Activated T-helper 9 cell treated with anti-CD3 and anti-CD28 coated beads, Interleukin-2, amount 50 U/mL, for 16 hours (primary cell): Measurements from ENCODE around the gene PLXNC1.

Experiments
- DNase-seq: peaks from one replicate; pipeline ENCODE4 v3.0.0-alpha.2; 2020; ENCODE audit warnings: low read depth

The PLXNC1 gene

DNA sequence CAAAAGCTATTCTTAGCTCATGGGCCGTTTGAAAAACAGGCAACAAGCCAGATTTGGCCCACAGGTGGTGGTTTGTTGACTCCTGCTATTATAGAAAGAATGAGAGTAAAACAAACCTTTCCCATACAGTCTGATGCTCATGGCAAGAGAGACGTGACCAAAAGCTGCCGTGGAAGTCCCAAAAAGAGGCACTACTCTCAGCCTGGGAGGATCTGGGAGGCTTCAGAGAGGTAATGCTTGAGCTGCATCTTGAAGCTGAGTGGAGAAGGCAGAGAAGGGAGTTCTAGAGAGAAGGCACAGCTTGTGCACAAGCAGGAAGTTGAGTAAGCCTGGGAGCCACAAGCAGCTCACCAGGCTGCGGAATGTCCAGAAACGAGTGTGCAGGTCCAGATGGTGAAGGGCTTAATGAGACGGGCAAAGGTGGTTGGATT lies 9.6 kb downstream of the PLXNC1 start:
- DNase-seq: no peak

DNA sequence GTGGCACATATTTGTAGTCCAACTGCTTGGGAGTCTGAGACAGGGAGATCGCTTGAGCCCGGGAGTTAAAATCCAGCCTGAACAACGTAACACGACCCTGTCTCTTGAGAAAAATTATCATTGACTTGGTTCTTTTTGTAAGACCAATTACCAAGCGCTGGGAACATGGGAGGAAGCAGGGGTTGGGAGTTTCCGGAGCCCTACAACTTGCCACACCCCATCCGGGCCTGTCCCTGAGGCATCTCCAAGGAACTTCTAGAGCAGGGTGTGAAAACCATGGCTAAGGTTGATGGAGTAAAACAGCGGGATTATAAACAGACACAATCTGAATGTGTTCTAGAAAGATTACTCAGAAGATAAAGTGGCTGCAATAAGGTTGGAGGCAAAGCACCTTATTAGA lies 10.3 kb downstream of the PLXNC1 start:
- no peak for DNase-seq

- DNase-seq: no peak
These were observed 13.7 kb downstream of the PLXNC1 start for GRCh38 chr12:94162108-94162507.

GRCh38 chr12:94163850-94164249 lies 15.5 kb downstream of the PLXNC1 start:
- no peak for DNase-seq

DNA sequence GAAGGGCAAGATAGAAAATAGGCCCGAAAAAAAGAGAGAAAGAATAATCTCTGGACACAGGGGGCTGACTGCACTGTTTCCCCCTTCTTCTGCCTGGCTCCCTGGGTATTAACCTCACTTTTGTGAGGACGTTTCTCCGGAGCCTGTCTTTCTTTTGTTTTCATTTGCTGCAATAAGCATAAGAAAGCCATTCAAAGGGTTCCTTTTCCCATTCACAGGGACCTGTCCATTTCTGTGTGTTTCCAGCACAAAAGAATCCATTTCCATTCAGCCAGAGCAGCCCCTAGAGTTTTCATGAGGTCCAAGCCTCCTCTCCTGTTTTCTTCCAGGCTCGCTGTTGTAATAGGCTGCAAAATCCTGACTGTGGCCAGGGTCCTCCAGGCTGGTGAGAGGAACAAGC lies 16.8 kb downstream of the PLXNC1 start:
- DNase-seq: no peak

DNA sequence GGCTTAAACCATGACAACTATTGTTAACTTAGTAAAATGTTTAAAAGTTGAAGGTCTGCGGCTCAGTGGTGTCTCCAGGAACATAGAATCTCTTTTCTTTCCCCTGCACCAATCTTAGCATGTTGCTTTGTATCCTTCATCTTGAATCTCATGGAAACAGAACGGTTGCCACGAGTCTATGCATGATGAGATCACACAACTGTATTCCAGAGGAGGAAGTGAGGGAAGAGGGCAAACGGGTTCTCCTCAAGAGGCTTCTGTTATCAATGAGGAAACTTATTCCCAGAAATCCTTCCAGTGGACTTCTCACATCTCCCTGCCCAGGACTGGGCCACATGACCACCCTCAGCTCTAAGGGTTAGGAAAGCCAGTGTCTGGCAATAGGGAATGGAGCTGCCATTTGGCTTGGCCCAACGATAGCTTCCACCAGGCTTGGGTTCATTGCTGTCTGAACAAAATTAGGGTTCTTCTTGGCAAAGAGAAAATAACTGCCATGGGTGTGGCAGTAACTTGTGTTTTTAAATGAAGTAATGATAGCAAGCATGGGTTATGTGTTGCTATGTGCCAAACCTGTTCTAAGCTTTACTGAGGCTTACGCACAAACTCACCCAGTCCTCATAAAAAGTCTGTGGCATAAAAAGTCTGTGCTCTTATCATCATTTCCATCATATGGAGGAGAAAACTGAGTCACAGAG lies 17.4 kb downstream of the PLXNC1 start:
- no peak for DNase-seq

DNA sequence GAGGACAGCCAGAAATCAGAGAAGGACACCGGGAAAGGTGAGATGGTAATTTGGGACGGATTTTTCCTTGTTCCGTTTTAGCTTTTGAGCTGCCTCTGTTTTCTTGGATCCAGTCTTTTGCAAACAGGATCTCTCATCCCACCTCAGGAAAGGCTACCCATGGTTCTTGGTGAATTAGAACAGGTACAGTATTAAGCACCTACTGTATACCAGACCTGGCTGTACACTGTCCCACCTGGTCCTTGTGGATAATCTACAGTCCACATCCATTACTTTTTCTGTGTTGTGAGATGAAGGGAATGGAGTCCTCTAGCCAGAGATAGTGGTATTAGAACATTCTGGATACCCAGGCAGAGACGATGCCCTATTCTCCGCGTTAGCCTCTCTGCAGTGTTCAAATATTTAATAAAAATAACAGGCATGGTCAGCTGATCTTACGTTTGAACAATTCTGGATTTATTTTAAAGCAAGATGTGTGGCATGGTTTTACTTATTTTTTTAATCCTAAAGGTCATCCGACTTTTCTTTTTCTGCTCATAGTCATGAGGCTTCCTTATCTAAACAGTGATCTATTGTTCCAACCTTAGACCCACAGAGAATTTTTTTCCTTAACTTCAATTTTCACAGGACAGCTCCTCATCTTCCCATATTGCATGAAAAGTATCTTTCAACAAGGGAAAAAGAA lies 18.8 kb downstream of the PLXNC1 start:
- no peak for DNase-seq

GRCh38 chr12:94167756-94168416 lies 19.5 kb downstream of the PLXNC1 start:
- no peak for DNase-seq

GRCh38 chr12:94169495-94169894 lies 21.1 kb downstream of the PLXNC1 start:
- no peak for DNase-seq

DNA sequence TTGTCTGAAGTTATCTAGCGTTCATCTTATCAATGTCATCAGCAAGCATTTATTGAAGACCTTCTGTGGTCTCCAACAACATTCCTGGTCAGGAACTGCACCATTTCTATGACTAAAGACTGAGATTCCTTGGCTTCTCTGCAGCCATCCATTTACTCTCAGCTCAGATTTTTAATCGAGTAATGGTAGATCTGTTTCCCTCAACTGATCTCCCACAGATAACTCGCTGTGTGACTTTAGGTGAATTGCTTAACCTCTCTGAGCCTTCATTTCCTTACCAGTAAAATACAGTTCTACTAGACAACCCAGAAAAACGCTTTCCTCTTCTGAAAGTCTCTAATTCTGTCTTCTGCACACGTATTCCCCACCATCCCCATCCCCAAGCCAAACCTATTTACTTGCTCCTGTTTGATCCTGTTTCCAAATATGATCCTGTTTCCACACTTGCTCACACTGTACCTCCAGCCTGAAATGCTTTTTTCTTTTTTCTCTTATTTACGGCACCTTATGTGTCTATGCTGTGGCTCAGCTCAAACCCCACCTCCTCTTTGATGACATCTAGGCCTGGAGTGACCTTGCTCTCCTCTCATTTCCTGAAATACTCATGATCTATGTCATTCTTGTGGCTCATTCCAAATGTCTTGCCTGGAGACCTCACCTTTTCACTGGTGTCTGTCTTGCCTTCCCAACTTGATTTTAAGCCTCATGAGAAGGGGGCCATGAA lies 21.8 kb downstream of the PLXNC1 start:
- no peak for DNase-seq

DNA sequence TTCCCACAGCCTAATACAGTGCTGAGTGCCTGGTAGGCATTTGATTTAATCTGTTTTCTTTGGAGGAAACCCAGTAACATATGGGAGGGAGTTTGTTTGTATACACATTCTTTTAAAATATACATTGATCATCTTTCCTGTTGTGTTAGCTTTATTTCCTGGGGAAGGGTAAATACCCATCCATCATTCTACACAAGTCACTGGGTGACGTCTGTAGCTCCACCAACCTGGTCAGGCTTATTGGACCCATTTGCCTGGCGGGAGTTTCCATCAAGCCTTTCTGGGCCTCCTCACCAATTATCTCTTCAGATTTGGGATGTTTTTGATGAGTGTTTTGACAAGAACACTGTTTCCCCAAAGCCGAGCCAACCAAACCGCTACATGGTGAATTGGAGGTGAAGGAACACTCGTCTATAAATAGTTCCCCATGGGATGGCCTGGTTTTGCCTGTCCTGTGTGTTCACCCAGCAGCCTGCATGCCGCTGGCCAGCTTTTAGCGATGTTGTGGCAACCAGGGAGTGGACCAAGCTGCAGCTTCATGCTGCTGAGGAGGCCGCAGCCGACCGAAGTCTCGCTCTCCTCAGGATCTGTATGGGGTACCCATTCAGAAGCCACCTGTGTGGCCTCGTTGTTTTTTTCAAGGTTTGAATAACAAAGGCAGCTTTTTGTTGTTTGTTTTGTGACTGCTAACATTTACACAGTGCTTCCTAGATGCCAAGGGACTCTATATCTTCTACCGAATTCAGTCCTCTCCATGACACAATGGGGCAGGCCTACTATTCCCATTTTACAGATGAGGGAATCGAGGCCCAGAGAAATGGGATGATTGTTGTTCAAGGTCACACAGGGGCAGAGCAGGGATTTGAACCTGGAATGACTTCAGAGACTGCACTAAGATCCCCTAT lies 22.6 kb downstream of the PLXNC1 start:
- DNase-seq: no peak

DNA sequence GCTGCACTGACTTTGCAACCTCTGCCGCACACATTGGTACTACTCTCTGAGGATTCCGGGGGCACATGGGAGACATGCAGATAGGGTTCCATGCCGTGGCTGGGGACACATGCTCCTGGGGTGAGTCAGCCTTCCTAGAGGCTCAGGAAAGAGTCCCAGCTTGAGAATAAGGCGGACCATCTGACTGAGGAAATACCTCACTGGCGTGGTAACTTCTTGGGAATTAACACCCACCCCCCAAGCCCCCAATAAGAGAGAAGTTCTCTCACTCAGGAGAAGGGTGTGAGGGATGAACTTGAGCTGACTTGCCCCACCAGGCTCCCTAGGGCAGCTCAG lies 23.2 kb downstream of the PLXNC1 start:
- DNase-seq: no peak

DNA sequence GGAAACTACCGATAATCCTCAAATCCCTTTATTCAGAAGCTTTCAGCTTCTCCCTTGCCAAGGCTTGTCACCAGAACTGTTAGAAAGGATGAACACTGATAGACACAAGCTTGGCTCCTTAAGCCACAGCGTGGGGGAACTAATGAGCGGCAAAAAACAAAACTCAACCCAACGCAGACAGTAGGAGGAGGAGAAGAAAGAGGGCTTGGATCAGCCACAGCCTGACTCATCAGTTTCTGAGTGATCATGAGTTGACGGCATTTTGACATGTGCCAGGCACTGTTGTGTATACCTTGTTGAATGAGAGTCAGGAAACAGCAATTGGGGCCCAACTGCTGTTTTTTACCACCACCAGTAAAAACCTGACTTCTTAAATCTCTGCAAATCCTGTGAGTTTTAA lies 23.7 kb downstream of the PLXNC1 start:
- peak; percentile 4 for DNase-seq

DNA sequence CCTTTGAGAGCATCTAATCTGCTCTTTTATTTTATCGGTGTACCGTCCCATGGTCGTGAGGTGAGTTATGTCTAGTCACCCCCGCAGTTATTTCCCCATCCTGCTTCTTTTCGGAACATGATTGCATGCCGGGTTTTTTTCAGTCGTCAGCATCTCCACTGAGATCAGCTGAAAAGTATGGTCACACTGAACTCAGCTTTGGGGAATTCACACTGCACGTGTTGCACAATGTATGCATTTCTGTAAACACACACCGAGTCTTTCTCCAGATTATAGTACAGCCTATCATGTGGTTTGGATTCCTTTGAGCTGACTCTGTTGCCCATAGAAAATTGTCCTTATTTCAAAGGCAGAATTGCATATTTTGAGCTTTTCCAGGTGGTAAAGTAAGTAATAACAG lies 24.6 kb downstream of the PLXNC1 start:
- DNase-seq: no peak

DNA sequence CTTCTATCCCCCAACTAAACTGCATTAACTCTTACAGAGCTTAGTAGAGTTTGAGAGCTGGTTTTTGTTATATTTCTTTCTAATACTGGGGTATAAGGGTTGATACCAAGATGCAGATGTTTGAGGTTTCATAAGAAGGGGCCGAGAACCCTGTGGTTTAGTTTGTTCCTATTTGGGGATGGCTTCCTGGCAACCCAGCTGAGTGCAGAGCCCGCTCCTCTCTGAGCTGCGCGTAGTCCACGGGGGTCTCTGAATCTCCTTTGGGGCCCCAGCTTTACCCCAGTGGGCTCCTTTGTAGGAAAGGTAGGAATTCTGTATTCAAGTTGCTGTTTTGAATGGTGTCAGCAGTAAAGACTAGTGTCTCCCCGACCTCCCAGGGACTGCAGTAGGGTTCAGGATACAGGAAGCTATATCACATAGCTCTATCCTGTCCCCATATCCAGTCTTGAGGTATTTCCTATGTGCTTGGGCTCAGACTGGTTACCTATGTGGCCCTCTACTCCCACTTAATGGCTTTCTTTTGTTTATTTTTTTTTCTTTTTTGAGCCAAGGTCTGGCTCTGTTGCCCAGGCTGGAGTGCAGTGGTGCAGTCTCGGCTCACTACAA lies 25.4 kb downstream of the PLXNC1 start:
- DNase-seq: no peak

GRCh38 chr12:94174576-94174975 lies 26.2 kb downstream of the PLXNC1 start:
- no peak for DNase-seq

DNA sequence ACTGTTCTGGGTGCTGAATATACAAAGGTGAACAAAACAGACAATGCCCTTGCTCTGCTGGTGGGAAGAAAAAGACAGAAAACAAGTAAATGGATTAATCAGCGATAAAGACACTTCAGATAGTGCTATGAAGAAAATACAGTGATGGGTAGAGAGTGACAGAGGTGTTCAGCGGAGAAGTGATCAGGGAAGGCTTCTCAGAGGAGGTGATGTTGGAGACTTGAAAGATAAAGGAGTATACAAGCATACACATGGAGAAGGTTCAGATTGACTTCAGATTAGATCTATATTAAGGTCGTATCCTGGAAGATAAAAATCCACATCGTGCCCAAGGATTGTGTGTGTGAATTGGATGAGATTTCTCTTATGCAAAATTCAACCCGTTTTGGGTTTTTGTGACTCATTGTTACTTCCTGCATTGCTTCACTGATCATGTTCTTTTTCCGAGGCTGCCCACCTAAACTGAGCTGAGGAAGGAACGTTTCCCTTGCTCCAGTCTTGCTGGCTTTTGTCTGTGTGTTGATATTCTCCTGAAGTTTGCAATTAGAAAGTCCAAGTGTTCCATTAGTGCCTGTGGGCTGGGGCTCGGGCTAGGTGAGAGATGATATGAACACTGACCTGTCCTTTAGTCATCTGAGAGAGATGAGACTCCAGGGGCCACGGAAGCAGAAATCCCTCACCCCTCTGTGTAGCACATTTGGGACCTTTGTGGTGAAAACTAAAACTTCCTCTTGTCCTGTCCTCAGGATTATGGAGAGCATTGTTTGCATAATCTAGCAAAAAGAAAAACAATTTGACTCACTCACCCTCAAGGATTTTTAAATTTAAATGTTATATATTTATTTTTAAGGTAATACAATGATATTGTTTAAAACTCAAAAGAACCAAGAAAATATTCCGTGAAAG lies 27.6 kb downstream of the PLXNC1 start:
- DNase-seq: no peak

GRCh38 chr12:94178054-94178453 lies 29.7 kb downstream of the PLXNC1 start:
- no peak for DNase-seq

GRCh38 chr12:94178882-94179281 lies 30.5 kb downstream of the PLXNC1 start:
- no peak for DNase-seq

- no peak for DNase-seq
These were observed 31.3 kb downstream of the PLXNC1 start for GRCh38 chr12:94179723-94180122.
